Measurements from ENCODE around the gene THRA. TPM values are rescaled to one million over a fixed set of nuclear protein-coding genes. Genes with fewer than 3 reads are reported as not detected.

Gene THRA
- polyA plus RNA-seq, 1 experiment, result 25.2 TPM

DNA sequence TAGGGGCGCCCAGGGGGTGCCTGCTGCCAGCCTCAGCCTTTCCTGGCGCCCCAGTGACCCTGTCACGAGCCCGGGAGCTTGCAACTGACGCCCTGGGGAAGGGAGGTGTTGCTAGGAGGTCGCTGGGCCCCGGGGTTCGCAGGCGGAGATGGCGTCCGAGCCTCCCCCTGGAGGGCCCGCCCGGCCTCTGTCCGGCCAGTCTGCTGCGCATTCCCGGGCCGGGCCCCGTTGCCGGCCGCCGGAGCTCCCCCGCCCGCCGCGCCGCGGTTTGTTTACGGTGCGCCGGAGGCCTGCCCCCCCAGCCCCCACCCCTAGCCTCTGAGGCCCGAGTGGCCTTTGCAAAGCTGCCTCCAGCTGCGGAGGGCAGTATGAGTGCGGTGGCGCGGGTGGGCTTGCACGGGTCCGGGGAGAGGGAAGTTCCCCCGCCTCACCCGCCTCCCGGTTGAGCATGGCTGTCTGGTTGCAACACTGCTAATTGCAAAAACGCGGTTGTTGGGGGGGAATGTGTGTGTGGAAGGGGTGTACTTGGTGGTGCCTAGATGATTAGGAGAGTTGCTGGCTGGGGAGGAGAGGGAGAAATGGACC is 514 bp downstream of the THRA start:
- no peak overlapping the region for H3K27ac ChIP-seq (ENCODE audit: low read depth, low read length)
- CTCF ChIA-PET, result interaction anchor here (0.7 to 4.9 kb wide), 5 partner anchors 9 to 50 kb away, joined by 3 to 60 read pairs (median 5); partner anchors contain the start of gene MED24
- DNase-seq (ENCODE audit: low read depth, low spot score), result no peak
- no peaks in the 10 kb centered on the region; the same call in 1 of the 2 replicates for H3K9me3 ChIP-seq (ENCODE audit: control insufficient read depth, insufficient read depth, low read length)
- peak overlapping the region; percentile 90 for H3K4me3 ChIP-seq (ENCODE audit: low read depth, low read length)
- peaks cover 3% of the 10 kb centered on the region for H3K27me3 ChIP-seq (ENCODE audit: control insufficient read depth, insufficient read depth, low read length)
- TF ChIP-seq, protein P1, sequence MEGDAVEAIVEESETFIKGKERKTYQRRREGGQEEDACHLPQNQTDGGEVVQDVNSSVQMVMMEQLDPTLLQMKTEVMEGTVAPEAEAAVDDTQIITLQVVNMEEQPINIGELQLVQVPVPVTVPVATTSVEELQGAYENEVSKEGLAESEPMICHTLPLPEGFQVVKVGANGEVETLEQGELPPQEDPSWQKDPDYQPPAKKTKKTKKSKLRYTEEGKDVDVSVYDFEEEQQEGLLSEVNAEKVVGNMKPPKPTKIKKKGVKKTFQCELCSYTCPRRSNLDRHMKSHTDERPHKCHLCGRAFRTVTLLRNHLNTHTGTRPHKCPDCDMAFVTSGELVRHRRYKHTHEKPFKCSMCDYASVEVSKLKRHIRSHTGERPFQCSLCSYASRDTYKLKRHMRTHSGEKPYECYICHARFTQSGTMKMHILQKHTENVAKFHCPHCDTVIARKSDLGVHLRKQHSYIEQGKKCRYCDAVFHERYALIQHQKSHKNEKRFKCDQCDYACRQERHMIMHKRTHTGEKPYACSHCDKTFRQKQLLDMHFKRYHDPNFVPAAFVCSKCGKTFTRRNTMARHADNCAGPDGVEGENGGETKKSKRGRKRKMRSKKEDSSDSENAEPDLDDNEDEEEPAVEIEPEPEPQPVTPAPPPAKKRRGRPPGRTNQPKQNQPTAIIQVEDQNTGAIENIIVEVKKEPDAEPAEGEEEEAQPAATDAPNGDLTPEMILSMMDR (IDR thresholded peaks at IDR 0.05; ENCODE audit: low read depth, low read length), result no peak
- POLR2A ChIA-PET, result interaction anchor here (0.5 to 1.3 kb wide), 3 partner anchors 9 to 48 kb away, joined by 3 to 6 read pairs (median 5); partner anchors contain the start of gene MED24

DNA sequence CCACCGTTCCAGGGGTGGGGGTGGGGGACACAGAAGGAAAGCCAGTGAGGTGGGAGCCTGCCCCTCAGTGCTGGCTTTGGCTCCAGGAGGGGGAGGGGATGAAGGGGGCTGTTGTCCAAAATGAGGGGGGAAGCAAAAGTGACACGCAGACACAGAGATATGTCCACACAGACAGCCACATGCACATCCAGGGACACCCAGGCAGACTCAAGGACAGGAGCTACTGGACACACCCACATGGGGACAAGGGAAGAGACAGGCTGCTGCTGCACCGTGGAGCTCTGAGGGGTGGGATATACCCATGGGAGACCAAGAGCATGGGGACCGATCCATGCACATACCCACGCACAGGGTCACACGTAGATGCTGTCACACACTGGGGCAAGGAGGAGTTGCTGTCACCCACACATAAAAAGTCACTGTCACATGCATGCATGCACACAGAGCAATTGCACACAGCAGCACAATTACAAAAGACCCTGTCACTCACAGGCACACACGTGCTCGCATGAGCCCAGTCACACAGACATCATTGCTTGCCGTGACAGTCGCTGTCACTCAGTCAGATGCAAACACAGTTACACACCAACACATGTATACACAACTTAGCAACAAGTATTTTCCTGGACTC is 1.3 kb downstream of the THRA start:
- H3K9me3 ChIP-seq (ENCODE audit: control insufficient read depth, insufficient read depth, low read length), result no peaks in the 10 kb centered on the region; the same call in 1 of the 2 replicates
- H3K27ac ChIP-seq (ENCODE audit: low read depth, low read length), result peak overlapping the region; percentile 24
- peaks cover 3% of the 10 kb centered on the region for H3K27me3 ChIP-seq (ENCODE audit: control insufficient read depth, insufficient read depth, low read length)
- ChIA-PET CTCF (interaction anchor here (0.7 to 4.9 kb wide), 6 partner anchors 10 to 49 kb away, joined by 3 to 60 read pairs (median 5); partner anchors contain the start of gene MED24), POLR2A (interaction anchor here (0.5 to 1.4 kb wide), 5 partner anchors 10 to 47 kb away, joined by 3 to 6 read pairs (median 5); partner anchors contain the start of genes MED24 and NR1D1)
- peak overlapping the region; percentile 90 for H3K4me3 ChIP-seq (ENCODE audit: low read depth, low read length)
- TF ChIP-seq, protein P1 (IDR thresholded peaks at IDR 0.05; ENCODE audit: low read depth, low read length), result no peak
- no peak for DNase-seq (ENCODE audit: low read depth, low spot score)

DNA sequence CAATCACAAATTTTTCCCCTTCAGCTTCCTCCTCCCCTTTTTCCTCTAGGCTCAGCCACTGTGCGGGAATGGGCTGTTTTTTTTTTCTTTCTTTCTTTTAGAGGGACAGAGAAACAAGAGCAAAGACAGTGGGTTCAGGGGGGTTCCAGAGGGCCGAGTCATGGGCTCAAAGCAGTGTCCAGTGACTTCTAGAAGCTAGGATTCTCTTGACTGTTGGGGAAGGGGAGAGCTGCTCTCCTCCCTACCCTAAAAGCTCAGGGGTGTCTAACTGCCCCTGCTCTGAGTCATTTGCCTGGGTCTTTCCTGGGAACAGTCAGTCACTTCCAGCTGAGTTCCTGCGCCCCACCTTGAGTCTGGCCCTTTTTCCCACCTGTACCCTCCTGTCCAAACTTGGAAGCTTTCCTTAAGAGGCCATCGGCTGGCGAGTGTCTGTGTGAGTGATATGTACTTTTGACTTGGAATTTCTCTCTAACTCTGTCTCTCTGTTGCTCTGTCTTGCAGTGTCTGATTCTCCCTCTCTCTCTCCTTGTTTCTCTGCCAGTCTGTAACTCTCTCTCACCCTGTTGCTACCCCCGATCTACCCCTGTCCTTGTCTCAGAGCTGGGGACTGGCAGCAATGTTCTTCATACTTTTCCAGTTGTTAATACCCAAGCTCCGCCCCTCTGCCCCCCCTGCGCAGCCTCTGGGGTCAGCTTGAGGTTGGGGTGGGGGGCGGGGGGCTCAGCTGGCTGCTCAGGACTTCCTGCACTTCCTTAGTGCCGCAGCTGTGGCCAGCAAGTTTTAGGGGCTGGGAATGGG is 2.4 kb downstream of the THRA start:
- Histone ChIP-seq H3K27me3 (ENCODE audit: control insufficient read depth, insufficient read depth, low read length) (peaks cover 3% of the 10 kb centered on the region), H3K9me3 (ENCODE audit: control insufficient read depth, insufficient read depth, low read length) (no peaks in the 10 kb centered on the region; the same call in 1 of the 2 replicates), H3K4me3 (ENCODE audit: low read depth, low read length) (peak overlapping the region; percentile 90), H3K27ac (ENCODE audit: low read depth, low read length) (peak overlapping the region; percentile 39)
- CTCF ChIA-PET, result interaction anchor here (1.0 to 4.9 kb wide), 7 partner anchors 9 to 48 kb away, joined by 3 to 60 read pairs (median 5); no protein-coding TSS in a partner anchor
- POLR2A ChIA-PET, result interaction anchor here (0.8 to 2.1 kb wide), 9 partner anchors 10 to 59 kb away, joined by 3 to 9 read pairs (median 5); partner anchors contain the start of genes MED24 and NR1D1
- TF ChIP-seq, protein P1 (IDR thresholded peaks at IDR 0.05; ENCODE audit: low read depth, low read length), result no peak
- DNase-seq (ENCODE audit: low read depth, low spot score), result no peak

DNA sequence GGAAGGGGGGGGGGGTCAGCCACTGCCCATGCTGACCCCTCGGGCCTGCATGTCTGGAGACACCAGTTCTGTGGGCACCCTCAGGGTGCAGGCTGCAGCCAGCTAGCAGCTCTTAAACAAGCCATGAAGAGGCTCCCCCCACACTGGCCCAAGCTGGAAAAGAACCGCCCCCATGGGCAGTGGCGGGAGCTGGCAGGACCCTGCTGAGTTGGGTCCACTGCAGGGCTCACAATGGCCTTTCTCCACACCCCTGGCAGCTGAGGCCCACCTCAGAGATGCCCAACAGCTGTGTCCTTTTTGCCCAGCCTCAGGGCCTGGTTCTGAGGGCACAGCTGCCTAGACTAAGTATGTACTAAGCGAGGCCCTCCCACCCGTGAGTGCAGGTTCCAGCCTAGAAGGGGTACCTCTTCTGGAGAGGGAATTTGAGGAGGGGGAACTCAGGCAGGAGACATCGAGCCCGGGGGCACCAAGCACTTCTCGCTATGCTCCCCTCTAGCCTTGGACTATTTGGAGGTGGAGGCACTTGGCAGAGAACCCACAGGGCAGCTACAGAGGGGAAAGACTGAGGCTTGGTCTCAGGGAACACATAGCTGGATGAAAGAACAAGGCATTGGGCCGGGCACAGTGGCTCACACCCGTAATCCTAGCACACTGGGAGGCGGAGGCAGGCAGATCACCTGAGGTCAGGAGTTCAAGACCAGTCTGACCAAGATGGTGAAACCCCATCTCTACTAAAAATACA is 3.2 kb downstream of the THRA start:
- peaks cover 3% of the 10 kb centered on the region for H3K27me3 ChIP-seq (ENCODE audit: control insufficient read depth, insufficient read depth, low read length)
- TF ChIP-seq, protein P1 (IDR thresholded peaks at IDR 0.05; ENCODE audit: low read depth, low read length), result no peak
- no peak overlapping the region for H3K27ac ChIP-seq (ENCODE audit: low read depth, low read length)
- POLR2A ChIA-PET, result interaction anchor here (0.8 to 2.1 kb wide), 8 partner anchors 9 to 49 kb away, joined by 3 to 10 read pairs (median 5); partner anchors contain the start of genes MED24 and NR1D1
- no peaks in the 10 kb centered on the region; the same call in 1 of the 2 replicates for H3K9me3 ChIP-seq (ENCODE audit: control insufficient read depth, insufficient read depth, low read length)
- no peak for DNase-seq (ENCODE audit: low read depth, low spot score)
- no peak overlapping the region for H3K4me3 ChIP-seq (ENCODE audit: low read depth, low read length)
- CTCF ChIA-PET, result interaction anchor here (1.0 to 4.9 kb wide), 6 partner anchors 9 to 47 kb away, joined by 3 to 60 read pairs (median 8); no protein-coding TSS in a partner anchor

Measured in AG04450 (cell line).